ENCODE results near the gene ADAT2. TPM values are rescaled to one million over a fixed set of nuclear protein-coding genes. Genes with fewer than 3 reads are reported as not detected.

Gene ADAT2
- total and polyA plus RNA-seq, 2 of the 13 experiments (the other 11 are each of a cell fraction or from before 2014, with no cell fraction given) = 10.5 to 18.3 TPM

- TF ChIP-seq ZMYM3 (CRISPR knock-in tag; IDR thresholded peaks at IDR 0.05) (peak; percentile 97), ZSCAN29 (CRISPR knock-in tag; conservative IDR thresholded peaks at IDR 0.05) (no peak), ZNF329 (CRISPR knock-in tag; IDR thresholded peaks at IDR 0.05; ENCODE audit: low read depth) (peak; percentile 95), GPN1 (CRISPR knock-in tag; IDR thresholded peaks at IDR 0.05; ENCODE audit: borderline replicate concordance) (no peak), HNRNPH1 (optimal IDR thresholded peaks at IDR 0.05; ENCODE audit: low read depth, low read length) (peak; percentile 70), ZBTB44 (CRISPR knock-in tag; IDR thresholded peaks at IDR 0.05) (peak; percentile 90), POLR2A (IDR thresholded peaks at IDR 0.05; ENCODE audit: insufficient read depth in 1 of 2, low read depth in 2 of 2, low read length in 2 of 2) (peak; percentile 90 to 91), ZNF430 (CRISPR knock-in tag; IDR thresholded peaks at IDR 0.05) (peak; percentile 99), ZFP36 (IDR thresholded peaks at IDR 0.05; ENCODE audit: borderline replicate concordance, low read depth, low read length, partially characterized antibody) (no peak), ZNF556 (CRISPR knock-in tag; IDR thresholded peaks at IDR 0.05; ENCODE audit: borderline replicate concordance) (peak; percentile 99), HOXA5 (CRISPR knock-in tag; IDR thresholded peaks at IDR 0.05) (peak; percentile 99), ZNF841 (CRISPR knock-in tag; IDR thresholded peaks at IDR 0.05; ENCODE audit: borderline replicate concordance) (peak; percentile 91), ZNF550 (CRISPR knock-in tag; IDR thresholded peaks at IDR 0.05; ENCODE audit: borderline replicate concordance) (peak; percentile 91; the same call in 1 of the 2 replicates), FOXA3 (CRISPR knock-in tag; IDR thresholded peaks at IDR 0.05) (peak; percentile 85), ZFP90 (CRISPR knock-in tag; IDR thresholded peaks at IDR 0.05; ENCODE audit: borderline replicate concordance) (peak; percentile 98), TCF7 (IDR thresholded peaks at IDR 0.05; ENCODE audit: low read depth) (no peak), SMAD3 (CRISPR knock-in tag; IDR thresholded peaks at IDR 0.05) (peak; percentile 100), BCL3 (CRISPR knock-in tag; IDR thresholded peaks at IDR 0.05) (peak; percentile 94), DPF2 (CRISPR knock-in tag; IDR thresholded peaks at IDR 0.05; ENCODE audit: borderline replicate concordance, low read depth) (no peak), ZNF784 (CRISPR knock-in tag; IDR thresholded peaks at IDR 0.05; ENCODE audit: borderline replicate concordance) (peak; percentile 99), CERS6 (CRISPR knock-in tag; IDR thresholded peaks at IDR 0.05) (no peak), ZFP41 (CRISPR knock-in tag; IDR thresholded peaks at IDR 0.05; ENCODE audit: borderline replicate concordance) (no peak), ZNF614 (CRISPR knock-in tag; IDR thresholded peaks at IDR 0.05; ENCODE audit: borderline replicate concordance) (peak; percentile 99), ZNF747 (CRISPR knock-in tag; IDR thresholded peaks at IDR 0.05; ENCODE audit: borderline replicate concordance) (peak; percentile 96), SYNCRIP (IDR thresholded peaks at IDR 0.05; ENCODE audit: insufficient read depth, low read depth, low read length) (no peak), CENPX (CRISPR knock-in tag; IDR thresholded peaks at IDR 0.05) (no peak)
Measured at GRCh38 chr6:143450453-143451371, at the start of gene ADAT2, which contains the start of gene PEX3 (continued).
